HepG2 (cell line): ENCODE data around the gene CAMSAP3. TPM values are rescaled to one million over a fixed set of nuclear protein-coding genes. Genes with fewer than 3 reads are reported as not detected.

Experiments
- ATF1 ChIP-seq: IDR thresholded peaks from 2 replicates; pipeline ENCODE4 v1.6.1; 2016; ENCODE audit warnings: mild to moderate bottlenecking, control low read depth
- CAMTA2 ChIP-seq: sonication (generic); formaldehyde crosslinking; IDR thresholded peaks from 2 replicates; pipeline ENCODE4 v1.4.0; 2020; ENCODE audit warnings: mild to moderate bottlenecking, missing genetic modification reagents, borderline replicate concordance
- FIP1L1 ChIP-seq: fragments of 200-400 bp; formaldehyde crosslinking; IDR thresholded peaks from 2 replicates; pipeline ENCODE4 v1.6.1; 2018; ENCODE audit warnings: low read depth, mild to moderate bottlenecking, low read length, moderate library complexity, borderline replicate concordance; ENCODE audit not compliant: insufficient read depth
- HNF1B ChIP-seq: sonication (generic); formaldehyde crosslinking; IDR thresholded peaks from 2 replicates; pipeline ENCODE4 v1.5.1; 2020; ENCODE audit warnings: mild to moderate bottlenecking, moderate library complexity, missing genetic modification reagents
- HOXA3 ChIP-seq: sonication (generic); formaldehyde crosslinking; IDR thresholded peaks from 2 replicates; pipeline ENCODE4 v1.5.0; 2020; ENCODE audit warnings: missing genetic modification reagents
- KDM5B ChIP-seq: sonication (generic); formaldehyde crosslinking; IDR thresholded peaks from 2 replicates; pipeline ENCODE4 v1.4.0; 2020; ENCODE audit warnings: missing genetic modification reagents, mild to moderate bottlenecking, borderline replicate concordance
- KDM6A ChIP-seq: IDR thresholded peaks from 2 replicates; pipeline ENCODE4 v1.6.1; 2016; ENCODE audit warnings: low read depth
- NAIF1 ChIP-seq: sonication (generic); formaldehyde crosslinking; IDR thresholded peaks from 2 replicates; pipeline ENCODE4 v1.5.0; 2020; ENCODE audit warnings: mild to moderate bottlenecking, missing genetic modification reagents, borderline replicate concordance
- NFIC ChIP-seq: IDR thresholded peaks from 2 replicates; pipeline ENCODE4 v1.6.1; 2012; ENCODE audit warnings: mild to moderate bottlenecking, low read length, inconsistent platforms
- POLR2G ChIP-seq: fragments of 200-400 bp; formaldehyde crosslinking; IDR thresholded peaks from 2 replicates; pipeline ENCODE4 v1.6.1; 2018; ENCODE audit warnings: mild to moderate bottlenecking, low read depth, low read length, moderate library complexity
- SP2 ChIP-seq: sonication (generic); formaldehyde crosslinking; IDR thresholded peaks from 2 replicates; pipeline ENCODE4 v1.5.1; 2020; ENCODE audit warnings: mild to moderate bottlenecking, missing genetic modification reagents
- ZBTB44 ChIP-seq: sonication (generic); formaldehyde crosslinking; IDR thresholded peaks from 2 replicates; pipeline ENCODE4 v1.4.0; 2020; ENCODE audit warnings: missing genetic modification reagents
- ZNF33A ChIP-seq: sonication (generic); formaldehyde crosslinking; IDR thresholded peaks from 2 replicates; pipeline ENCODE4 v1.5.1; 2020; ENCODE audit warnings: missing genetic modification reagents, mild to moderate bottlenecking, moderate library complexity, borderline replicate concordance
- ZNF703 ChIP-seq: sonication (generic); formaldehyde crosslinking; IDR thresholded peaks from 2 replicates; pipeline ENCODE4 v1.5.1; 2020; ENCODE audit warnings: missing genetic modification reagents, mild to moderate bottlenecking, moderate library complexity, borderline replicate concordance
- ZNF776 ChIP-seq: sonication (generic); formaldehyde crosslinking; IDR thresholded peaks from 2 replicates; pipeline ENCODE4 v1.4.0; 2020; ENCODE audit warnings: mild to moderate bottlenecking, missing genetic modification reagents
- polyA plus RNA-seq, 8 experiments: library from polyadenylated mRNA; depleted of rRNA in 3 of 8; stranded (reverse) in 7 of 8; unstranded in 1 of 8; fragments of >200 nt; fragmentation: Illumina TruSeq in 4 of 8; extraction: Trizol in 4 of 8; gene quantifications; 2 replicates each; pipeline versions ENCODE4 v1.2.1 to v1.2.3, GENCODE V29; 2011 to 2016; ENCODE audit warnings: low read depth in 4 of 8, missing spikeins in 1 of 8, mixed read lengths in 1 of 8; ENCODE audit not compliant: insufficient read depth in 1 of 8
- total RNA-seq, 5 experiments: library from RNA; depleted of rRNA; stranded (reverse); fragments of >200 nt; fragmentation: Illumina TruSeq; extraction: Trizol; gene quantifications; 2 replicates each; pipeline ENCODE4 v1.2.3, GENCODE V29; 2016; ENCODE audit warnings: low read depth in 1 of 5
- TF ChIP-seq, protein P1 (sequence below): sonication (generic); formaldehyde crosslinking; IDR thresholded peaks from 2 replicates; pipeline ENCODE4 v1.8.1; 2023; ENCODE audit warnings: missing genetic modification reagents, mild to moderate bottlenecking, borderline replicate concordance
- TF ChIP-seq, protein P2 (sequence below): sonication (generic); formaldehyde crosslinking; IDR thresholded peaks from 2 replicates; pipeline ENCODE4 v1.4.0; 2020; ENCODE audit warnings: missing genetic modification reagents
- TF ChIP-seq, protein P3 (sequence below): sonication (generic); formaldehyde crosslinking; IDR thresholded peaks from 2 replicates; pipeline ENCODE4 v1.4.0; 2020; ENCODE audit warnings: missing genetic modification reagents, borderline replicate concordance

The CAMSAP3 gene
- total and polyA plus RNA-seq, 2 of the 13 experiments (the other 11 are each of a cell fraction or from before 2014, with no cell fraction given): 10.8 to 11.8 TPM

- no peak for TF ChIP-seq FIP1L1
- TF ChIP-seq CAMTA2 (CRISPR knock-in tag): peak; percentile 99
- TF ChIP-seq SP2 (CRISPR knock-in tag): no peak
- peak; percentile 97 for TF ChIP-seq KDM5B (CRISPR knock-in tag)
- TF ChIP-seq, protein P1, sequence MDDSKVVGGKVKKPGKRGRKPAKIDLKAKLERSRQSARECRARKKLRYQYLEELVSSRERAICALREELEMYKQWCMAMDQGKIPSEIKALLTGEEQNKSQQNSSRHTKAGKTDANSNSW (CRISPR knock-in tag): peak; percentile 94
- TF ChIP-seq, protein P2, sequence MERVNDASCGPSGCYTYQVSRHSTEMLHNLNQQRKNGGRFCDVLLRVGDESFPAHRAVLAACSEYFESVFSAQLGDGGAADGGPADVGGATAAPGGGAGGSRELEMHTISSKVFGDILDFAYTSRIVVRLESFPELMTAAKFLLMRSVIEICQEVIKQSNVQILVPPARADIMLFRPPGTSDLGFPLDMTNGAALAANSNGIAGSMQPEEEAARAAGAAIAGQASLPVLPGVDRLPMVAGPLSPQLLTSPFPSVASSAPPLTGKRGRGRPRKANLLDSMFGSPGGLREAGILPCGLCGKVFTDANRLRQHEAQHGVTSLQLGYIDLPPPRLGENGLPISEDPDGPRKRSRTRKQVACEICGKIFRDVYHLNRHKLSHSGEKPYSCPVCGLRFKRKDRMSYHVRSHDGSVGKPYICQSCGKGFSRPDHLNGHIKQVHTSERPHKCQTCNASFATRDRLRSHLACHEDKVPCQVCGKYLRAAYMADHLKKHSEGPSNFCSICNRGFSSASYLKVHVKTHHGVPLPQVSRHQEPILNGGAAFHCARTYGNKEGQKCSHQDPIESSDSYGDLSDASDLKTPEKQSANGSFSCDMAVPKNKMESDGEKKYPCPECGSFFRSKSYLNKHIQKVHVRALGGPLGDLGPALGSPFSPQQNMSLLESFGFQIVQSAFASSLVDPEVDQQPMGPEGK (CRISPR knock-in tag): peak; percentile 87
- no peak for TF ChIP-seq ATF1
- peak; percentile 37; the same call in 1 of the 2 replicates for TF ChIP-seq KDM6A
- TF ChIP-seq HOXA3: peak; percentile 85
- peak; percentile 78; the same call in 1 of the 2 replicates for TF ChIP-seq NAIF1 (CRISPR knock-in tag)
- peak; percentile 72; the same call in 1 of the 2 replicates for TF ChIP-seq ZNF703 (CRISPR knock-in tag)
- no peak for TF ChIP-seq HNF1B (CRISPR knock-in tag)
- TF ChIP-seq POLR2G: no peak
- TF ChIP-seq, protein P3, sequence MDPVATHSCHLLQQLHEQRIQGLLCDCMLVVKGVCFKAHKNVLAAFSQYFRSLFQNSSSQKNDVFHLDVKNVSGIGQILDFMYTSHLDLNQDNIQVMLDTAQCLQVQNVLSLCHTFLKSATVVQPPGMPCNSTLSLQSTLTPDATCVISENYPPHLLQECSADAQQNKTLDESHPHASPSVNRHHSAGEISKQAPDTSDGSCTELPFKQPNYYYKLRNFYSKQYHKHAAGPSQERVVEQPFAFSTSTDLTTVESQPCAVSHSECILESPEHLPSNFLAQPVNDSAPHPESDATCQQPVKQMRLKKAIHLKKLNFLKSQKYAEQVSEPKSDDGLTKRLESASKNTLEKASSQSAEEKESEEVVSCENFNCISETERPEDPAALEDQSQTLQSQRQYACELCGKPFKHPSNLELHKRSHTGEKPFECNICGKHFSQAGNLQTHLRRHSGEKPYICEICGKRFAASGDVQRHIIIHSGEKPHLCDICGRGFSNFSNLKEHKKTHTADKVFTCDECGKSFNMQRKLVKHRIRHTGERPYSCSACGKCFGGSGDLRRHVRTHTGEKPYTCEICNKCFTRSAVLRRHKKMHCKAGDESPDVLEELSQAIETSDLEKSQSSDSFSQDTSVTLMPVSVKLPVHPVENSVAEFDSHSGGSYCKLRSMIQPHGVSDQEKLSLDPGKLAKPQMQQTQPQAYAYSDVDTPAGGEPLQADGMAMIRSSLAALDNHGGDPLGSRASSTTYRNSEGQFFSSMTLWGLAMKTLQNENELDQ (CRISPR knock-in tag): peak; percentile 99
- TF ChIP-seq NFIC: no peak
- peak; percentile 86; the same call in 1 of the 2 replicates for TF ChIP-seq ZNF776
- TF ChIP-seq ZNF33A (CRISPR knock-in tag): peak; percentile 64; the same call in 1 of the 2 replicates
- peak; percentile 99 for TF ChIP-seq ZBTB44 (CRISPR knock-in tag)
Observed at GRCh38 chr19:7562646-7563393, 32.8 kb upstream of the CAMSAP3 start (continued).
